Measurements from ENCODE around the gene SPOCK2. TPM values are rescaled to one million over a fixed set of nuclear protein-coding genes. Genes with fewer than 3 reads are reported as not detected.

SPOCK2 gene
- total RNA-seq, 1 donor from 2014 or later: 27.8 TPM

GRCh38 chr10:72025832-72026231, 62.5 kb downstream of the SPOCK2 start:
- DNase-seq (no peak), ATAC-seq (ENCODE audit: low read depth) (no peak)
- Mint-ChIP-seq H3K27me3 (peaks cover 15% of the 10 kb centered on the region), H3K27ac (no peak overlapping the region), H3K4me1 (peaks cover 4% of the 10 kb centered on the region), H3K9me3 (no peaks in the 10 kb centered on the region), H3K36me3 (ENCODE audit: low read depth) (no peaks in the 10 kb centered on the region), H3K4me3 (no peak overlapping the region)
- intact Hi-C loops (cut with micrococcal nuclease): no loop called here
- TF ChIP-seq, protein P1, sequence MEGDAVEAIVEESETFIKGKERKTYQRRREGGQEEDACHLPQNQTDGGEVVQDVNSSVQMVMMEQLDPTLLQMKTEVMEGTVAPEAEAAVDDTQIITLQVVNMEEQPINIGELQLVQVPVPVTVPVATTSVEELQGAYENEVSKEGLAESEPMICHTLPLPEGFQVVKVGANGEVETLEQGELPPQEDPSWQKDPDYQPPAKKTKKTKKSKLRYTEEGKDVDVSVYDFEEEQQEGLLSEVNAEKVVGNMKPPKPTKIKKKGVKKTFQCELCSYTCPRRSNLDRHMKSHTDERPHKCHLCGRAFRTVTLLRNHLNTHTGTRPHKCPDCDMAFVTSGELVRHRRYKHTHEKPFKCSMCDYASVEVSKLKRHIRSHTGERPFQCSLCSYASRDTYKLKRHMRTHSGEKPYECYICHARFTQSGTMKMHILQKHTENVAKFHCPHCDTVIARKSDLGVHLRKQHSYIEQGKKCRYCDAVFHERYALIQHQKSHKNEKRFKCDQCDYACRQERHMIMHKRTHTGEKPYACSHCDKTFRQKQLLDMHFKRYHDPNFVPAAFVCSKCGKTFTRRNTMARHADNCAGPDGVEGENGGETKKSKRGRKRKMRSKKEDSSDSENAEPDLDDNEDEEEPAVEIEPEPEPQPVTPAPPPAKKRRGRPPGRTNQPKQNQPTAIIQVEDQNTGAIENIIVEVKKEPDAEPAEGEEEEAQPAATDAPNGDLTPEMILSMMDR (IDR thresholded peaks at IDR 0.05): no peak
- POLR2A ChIA-PET: no interaction called here
- CTCF ChIA-PET: no interaction called here

- no peak overlapping the region for H3K4me3 Mint-ChIP-seq
- TF ChIP-seq, protein P1 (IDR thresholded peaks at IDR 0.05): no peak
- H3K27ac Mint-ChIP-seq: no peak overlapping the region
- H3K36me3 Mint-ChIP-seq (ENCODE audit: low read depth): no peaks in the 10 kb centered on the region
- ChIA-PET CTCF (no interaction called here), POLR2A (no interaction called here)
- intact Hi-C loops (cut with micrococcal nuclease): no loop called here
- H3K4me1 Mint-ChIP-seq: peaks cover 4% of the 10 kb centered on the region
- no peaks in the 10 kb centered on the region for H3K9me3 Mint-ChIP-seq
- peaks cover 15% of the 10 kb centered on the region for H3K27me3 Mint-ChIP-seq
- ATAC-seq (ENCODE audit: low read depth) (no peak), DNase-seq (no peak)
Observed at GRCh38 chr10:72025400-72025799, 63.0 kb downstream of the SPOCK2 start.

GRCh38 chr10:72024596-72024995, 63.8 kb downstream of the SPOCK2 start:
- H3K36me3 Mint-ChIP-seq (ENCODE audit: low read depth): no peaks in the 10 kb centered on the region

DNA sequence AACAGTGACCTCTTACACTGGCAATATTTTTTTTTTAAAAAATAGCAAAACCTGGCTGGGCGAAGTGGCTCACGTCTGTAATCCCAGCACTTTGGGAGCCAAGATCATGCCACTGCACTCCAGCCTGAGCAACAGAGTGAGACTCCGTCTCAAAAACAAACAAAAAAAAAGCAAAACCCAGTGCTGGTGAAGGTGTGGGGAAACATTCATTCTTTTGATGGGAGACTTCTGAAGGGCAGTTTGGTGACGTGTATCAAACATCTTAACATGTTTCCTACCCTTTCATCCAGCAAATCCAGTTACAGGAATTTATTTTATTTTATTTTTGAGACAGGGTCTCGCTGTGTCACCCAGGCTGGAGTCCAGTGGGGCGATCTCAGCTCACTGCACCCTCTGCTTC, 66.1 kb downstream of the SPOCK2 start:
- DNase-seq: no peak
- H3K4me1 Mint-ChIP-seq: peaks cover 4% of the 10 kb centered on the region
- H3K9me3 Mint-ChIP-seq: no peaks in the 10 kb centered on the region
- H3K27ac Mint-ChIP-seq: no peak overlapping the region
- ChIA-PET CTCF (no interaction called here), POLR2A (no interaction called here)
- no peak for ATAC-seq (ENCODE audit: low read depth)
- H3K36me3 Mint-ChIP-seq (ENCODE audit: low read depth): no peaks in the 10 kb centered on the region
- TF ChIP-seq, protein P1 (IDR thresholded peaks at IDR 0.05): no peak
- intact Hi-C loops (cut with micrococcal nuclease): no loop called here
- H3K27me3 Mint-ChIP-seq: peaks cover 2% of the 10 kb centered on the region
- H3K4me3 Mint-ChIP-seq: no peak overlapping the region

More at GRCh38 chr10:72024596-72024995, 63.8 kb downstream of the SPOCK2 start:
- H3K9me3 Mint-ChIP-seq: no peaks in the 10 kb centered on the region
- DNase-seq (no peak), ATAC-seq (ENCODE audit: low read depth) (no peak)
- ChIA-PET POLR2A (no interaction called here), CTCF (no interaction called here)
- intact Hi-C loops (cut with micrococcal nuclease): no loop called here
- no peak overlapping the region for H3K4me3 Mint-ChIP-seq
- peaks cover 4% of the 10 kb centered on the region for H3K4me1 Mint-ChIP-seq
- TF ChIP-seq, protein P1 (IDR thresholded peaks at IDR 0.05): no peak
- H3K27me3 Mint-ChIP-seq: peaks cover 15% of the 10 kb centered on the region
- H3K27ac Mint-ChIP-seq: no peak overlapping the region

DNA sequence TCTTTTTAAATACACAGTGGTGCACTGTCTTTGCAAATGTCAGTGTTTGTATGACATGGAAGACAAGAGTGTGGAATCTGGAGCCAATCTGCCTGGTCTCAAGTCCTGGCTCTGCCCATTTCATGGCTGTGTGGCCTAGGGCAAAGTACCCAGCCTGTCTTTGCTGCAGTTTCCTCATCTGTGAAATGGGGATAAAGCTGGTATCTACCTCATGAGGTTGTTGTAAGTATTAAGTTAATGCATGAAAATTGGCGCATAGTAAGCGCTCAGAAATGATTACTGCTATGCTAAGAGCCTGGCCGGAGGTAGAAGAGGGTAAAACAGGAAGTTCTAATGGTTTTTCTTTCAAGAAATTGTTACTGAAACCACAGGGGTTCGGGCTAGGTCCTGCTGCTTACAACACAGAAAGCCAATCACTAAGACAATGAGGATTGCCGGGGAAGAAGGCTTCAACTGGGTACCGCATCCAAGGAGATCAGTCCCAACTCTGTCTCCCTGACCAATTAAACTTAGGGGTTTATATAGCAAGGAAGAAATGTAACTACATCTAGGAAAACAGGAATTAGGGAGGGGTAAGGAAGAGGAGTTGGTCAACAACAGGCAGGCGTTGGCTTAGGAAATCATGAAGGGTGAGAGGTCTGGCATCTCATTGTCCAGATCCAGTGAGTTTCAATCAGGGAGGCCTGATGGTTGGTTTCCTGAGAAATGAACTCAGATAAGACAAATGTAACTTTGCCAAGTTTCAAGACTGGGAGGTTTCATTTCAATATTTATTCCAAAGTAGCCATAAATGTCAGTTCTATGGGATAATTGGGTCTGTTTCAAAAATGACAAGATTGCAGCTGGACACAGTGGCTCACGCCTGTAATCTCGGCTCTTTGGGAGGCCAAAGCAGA, 67.2 kb downstream of the SPOCK2 start:
- ChIA-PET CTCF (no interaction called here), POLR2A (no interaction called here)
- Mint-ChIP-seq H3K4me1 (peaks cover 4% of the 10 kb centered on the region), H3K36me3 (ENCODE audit: low read depth) (no peaks in the 10 kb centered on the region), H3K27me3 (no peaks in the 10 kb centered on the region), H3K27ac (no peak overlapping the region), H3K4me3 (no peak overlapping the region), H3K9me3 (no peaks in the 10 kb centered on the region)
- DNase-seq (no peak), ATAC-seq (ENCODE audit: low read depth) (no peak)
- TF ChIP-seq, protein P1 (IDR thresholded peaks at IDR 0.05): no peak
- intact Hi-C loops (cut with micrococcal nuclease): no loop called here

Data from activated B cell treated with CpG ODN at 0.5 μM for 24 hours (primary cell).